Liver (tissue), 9 donors: ENCODE data around the gene NBEAL2. TPM values are rescaled to one million over a fixed set of nuclear protein-coding genes. Genes with fewer than 3 reads are reported as not detected.

ENCODE experiments used
- DNase-seq: peaks from one replicate; pipeline ENCODE4 v3.0.0-alpha.2; 2017; ENCODE audit warnings: low spot score
- H3K27ac ChIP-seq, 2 donors: one replicate each; pipeline ENCODE4 v1.7.0; 2013; ENCODE audit warnings: inconsistent platforms in 2 of 2, low read length in 2 of 2, control low read depth in 1 of 2, low read depth in 1 of 2, mild to moderate bottlenecking in 1 of 2
- H3K27me3 ChIP-seq, 4 donors: one replicate each; pipeline versions ENCODE4 v1.6.1 to v1.7.0; 2013; ENCODE audit warnings: low read length in 3 of 4, inconsistent platforms in 1 of 4, mild to moderate bottlenecking in 1 of 4, moderate library complexity in 1 of 4; ENCODE audit not compliant: control insufficient read depth in 4 of 4, insufficient read depth in 4 of 4
- H3K36me3 ChIP-seq, 4 donors: one replicate each; pipeline versions ENCODE4 v1.6.1 to v1.7.0; 2013; ENCODE audit warnings: low read length in 3 of 4, mild to moderate bottlenecking in 3 of 4, low read depth in 1 of 4, moderate library complexity in 1 of 4; ENCODE audit not compliant: control insufficient read depth in 4 of 4, insufficient read depth in 3 of 4
- H3K4me1 ChIP-seq, 4 donors: one replicate each; pipeline versions ENCODE4 v1.6.1 to v1.7.0; 2013; ENCODE audit warnings: low read length in 3 of 4, mild to moderate bottlenecking in 3 of 4, moderate library complexity in 1 of 4; ENCODE audit not compliant: control insufficient read depth in 4 of 4, insufficient read depth in 4 of 4
- H3K4me3 ChIP-seq, 3 donors: one replicate each; pipeline versions ENCODE4 v1.6.1 to v1.7.0; 2013; ENCODE audit warnings: low read length in 3 of 3, control low read depth in 1 of 3, low read depth in 1 of 3, mild to moderate bottlenecking in 1 of 3
- H3K9ac ChIP-seq, 2 donors: one replicate each; pipeline ENCODE4 v1.7.0; 2013; ENCODE audit warnings: low read length in 2 of 2, mild to moderate bottlenecking in 2 of 2, moderate library complexity in 2 of 2, control low read depth in 1 of 2, low read depth in 1 of 2
- H3K9me3 ChIP-seq, 4 donors: one replicate each; pipeline versions ENCODE4 v1.6.1 to v1.7.0; 2013; ENCODE audit warnings: low read length in 3 of 4; ENCODE audit not compliant: control insufficient read depth in 4 of 4
- EGR1 ChIP-seq, 2 donors: IDR thresholded peaks; 2 replicates each; pipeline ENCODE4 v1.6.1; 2016 to 2018; ENCODE audit warnings: antibody characterized with exemption in 2 of 2, low read depth in 2 of 2
- FOXA1 ChIP-seq: IDR thresholded peaks from 2 replicates; pipeline ENCODE4 v1.6.1; 2016; ENCODE audit warnings: antibody characterized with exemption
- FOXA2 ChIP-seq: IDR thresholded peaks from 2 replicates; pipeline ENCODE4 v1.6.1; 2016; ENCODE audit warnings: antibody characterized with exemption
- GABPA ChIP-seq, 2 donors: IDR thresholded peaks in 1 of 2; conservative IDR thresholded peaks in 1 of 2; 2 replicates each; pipeline ENCODE4 v1.6.1; 2016; ENCODE audit warnings: antibody characterized with exemption in 2 of 2, mild to moderate bottlenecking in 1 of 2, moderate library complexity in 1 of 2
- HNF4A ChIP-seq, 2 donors: conservative IDR thresholded peaks; 2 replicates each; pipeline ENCODE4 v1.6.1; 2016; ENCODE audit warnings: antibody characterized with exemption in 2 of 2, mild to moderate bottlenecking in 2 of 2
- HNF4G ChIP-seq: IDR thresholded peaks from 2 replicates; pipeline ENCODE4 v1.6.1; 2016; ENCODE audit warnings: antibody characterized with exemption
- JUND ChIP-seq, 2 donors: IDR thresholded peaks; 2 replicates each; pipeline ENCODE4 v1.6.1; 2016; ENCODE audit warnings: antibody characterized with exemption in 2 of 2
- NR2F2 ChIP-seq: IDR thresholded peaks from 2 replicates; pipeline ENCODE4 v1.6.1; 2016; ENCODE audit warnings: antibody characterized with exemption
- RAD21 ChIP-seq, 2 donors: IDR thresholded peaks; 2 replicates each; pipeline ENCODE4 v1.6.1; 2016; ENCODE audit warnings: antibody characterized with exemption in 2 of 2, mild to moderate bottlenecking in 2 of 2
- RXRA ChIP-seq, 2 donors: IDR thresholded peaks; 2 replicates each; pipeline ENCODE4 v1.6.1; 2017 to 2018; ENCODE audit warnings: antibody characterized with exemption in 2 of 2, mild to moderate bottlenecking in 1 of 2
- SP1 ChIP-seq: IDR thresholded peaks from 2 replicates; pipeline ENCODE4 v1.6.1; 2018; ENCODE audit warnings: antibody characterized with exemption, mild to moderate bottlenecking
- TAF1 ChIP-seq: conservative IDR thresholded peaks from 2 replicates; pipeline ENCODE4 v1.6.1; 2016; ENCODE audit warnings: antibody characterized with exemption, mild to moderate bottlenecking
- YY1 ChIP-seq: IDR thresholded peaks from 2 replicates; pipeline ENCODE4 v1.6.1; 2016; ENCODE audit warnings: antibody characterized with exemption, mild to moderate bottlenecking
- WGBS: extraction: QIAGEN DNeasy Blood & Tissue Kit; methylation state at CpG from one replicate; pipeline ENCODE4 v1.1.7; 2013; 5-methylcytosine and 5-hydroxymethylcytosine counted together
- polyA plus RNA-seq, 2 donors: library from polyadenylated mRNA; stranded (reverse) in 1 of 2; unstranded in 1 of 2; fragments of 200-250 nt in 1 of 2; fragments of >200 nt in 1 of 2; fragmentation: Nextera tagmentation in 1 of 2; extraction: Ambion mirVana in 1 of 2; gene quantifications; one replicate each; pipeline versions ENCODE4 v1.2.1 to v1.2.3, GENCODE V29; 2013 to 2015
- total RNA-seq, 2 donors: library from RNA; depleted of rRNA; stranded (reverse); fragments of >200 nt; gene quantifications; one replicate each; pipeline ENCODE4 v1.2.3, GENCODE V29; 2014
- TF ChIP-seq, protein P1 (sequence below): IDR thresholded peaks from 2 replicates; pipeline ENCODE4 v1.6.1; 2016; ENCODE audit warnings: antibody characterized with exemption
- TF ChIP-seq, protein P2 (sequence below): IDR thresholded peaks from 2 replicates; pipeline ENCODE4 v1.6.1; 2016; ENCODE audit warnings: antibody characterized with exemption, mild to moderate bottlenecking
- TF ChIP-seq, protein P3 (sequence below): fragments of 150-350 bp; IDR thresholded peaks from 2 replicates; pipeline ENCODE4 v1.5.1; 2017; ENCODE audit warnings: improper control_type of control experiment, low read depth, low read length; ENCODE audit not compliant: missing input control
- TF ChIP-seq, protein P4 (sequence below): IDR thresholded peaks from 2 replicates; pipeline ENCODE4 v1.6.1; 2016; ENCODE audit warnings: antibody characterized with exemption
- TF ChIP-seq, protein P5 (sequence below): IDR thresholded peaks from 2 replicates; pipeline ENCODE4 v1.6.1; 2016; ENCODE audit warnings: antibody characterized with exemption
- donor health status: healthy.
- donor health status: healthy.
- donor health status: healthy.
- donor health status: healthy.
- donor health status: healthy.

NBEAL2 gene
- total and polyA plus RNA-seq, 4 donors: 2.0 to 20.7 (median 7.6) TPM

DNA sequence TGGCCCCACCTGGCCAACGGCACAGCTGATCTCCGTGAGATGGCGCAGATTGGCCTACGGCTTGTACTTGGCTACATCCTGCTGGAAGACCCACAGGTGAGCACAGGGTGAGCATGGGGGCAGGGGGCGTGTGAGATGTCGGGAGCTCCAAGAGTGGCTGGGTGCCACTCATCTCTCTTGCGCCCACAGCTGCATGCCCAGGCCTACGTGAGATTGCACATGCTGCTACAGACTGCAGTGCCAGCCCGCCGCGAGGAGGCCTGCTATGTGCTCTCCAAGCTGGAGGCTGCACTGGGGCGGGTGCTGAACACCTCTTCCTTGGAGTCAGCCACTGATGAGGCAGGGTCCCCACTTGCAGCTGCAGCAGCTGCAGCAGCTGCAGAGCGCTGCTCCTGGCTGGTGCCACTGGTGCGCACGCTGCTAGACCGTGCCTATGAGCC lies 22.3 kb downstream of the NBEAL2 start:
- DNase-seq: no peak
- H3K4me3 ChIP-seq: no peak overlapping the region
- no peak overlapping the region for H3K9ac ChIP-seq
- no peak overlapping the region for H3K27ac ChIP-seq
- peaks cover 0 to 5% (median 1%) of the 10 kb centered on the region in 4 donors for H3K4me1 ChIP-seq
- TF ChIP-seq NR2F2: no peak
- TF ChIP-seq, protein P1, sequence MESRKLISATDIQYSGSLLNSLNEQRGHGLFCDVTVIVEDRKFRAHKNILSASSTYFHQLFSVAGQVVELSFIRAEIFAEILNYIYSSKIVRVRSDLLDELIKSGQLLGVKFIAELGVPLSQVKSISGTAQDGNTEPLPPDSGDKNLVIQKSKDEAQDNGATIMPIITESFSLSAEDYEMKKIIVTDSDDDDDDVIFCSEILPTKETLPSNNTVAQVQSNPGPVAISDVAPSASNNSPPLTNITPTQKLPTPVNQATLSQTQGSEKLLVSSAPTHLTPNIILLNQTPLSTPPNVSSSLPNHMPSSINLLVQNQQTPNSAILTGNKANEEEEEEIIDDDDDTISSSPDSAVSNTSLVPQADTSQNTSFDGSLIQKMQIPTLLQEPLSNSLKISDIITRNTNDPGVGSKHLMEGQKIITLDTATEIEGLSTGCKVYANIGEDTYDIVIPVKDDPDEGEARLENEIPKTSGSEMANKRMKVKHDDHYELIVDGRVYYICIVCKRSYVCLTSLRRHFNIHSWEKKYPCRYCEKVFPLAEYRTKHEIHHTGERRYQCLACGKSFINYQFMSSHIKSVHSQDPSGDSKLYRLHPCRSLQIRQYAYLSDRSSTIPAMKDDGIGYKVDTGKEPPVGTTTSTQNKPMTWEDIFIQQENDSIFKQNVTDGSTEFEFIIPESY: no peak
- TF ChIP-seq JUND (IDR thresholded peaks at IDR 0.05): no peak
- TF ChIP-seq FOXA1: no peak
- TF ChIP-seq SP1: no peak
- no peak for TF ChIP-seq HNF4A (conservative IDR thresholded peaks at IDR 0.05)
- no peak for TF ChIP-seq EGR1 (IDR thresholded peaks at IDR 0.05; ENCODE audit: low read depth in 2 of 2)
- no peak for TF ChIP-seq HNF4G
- TF ChIP-seq, protein P2, sequence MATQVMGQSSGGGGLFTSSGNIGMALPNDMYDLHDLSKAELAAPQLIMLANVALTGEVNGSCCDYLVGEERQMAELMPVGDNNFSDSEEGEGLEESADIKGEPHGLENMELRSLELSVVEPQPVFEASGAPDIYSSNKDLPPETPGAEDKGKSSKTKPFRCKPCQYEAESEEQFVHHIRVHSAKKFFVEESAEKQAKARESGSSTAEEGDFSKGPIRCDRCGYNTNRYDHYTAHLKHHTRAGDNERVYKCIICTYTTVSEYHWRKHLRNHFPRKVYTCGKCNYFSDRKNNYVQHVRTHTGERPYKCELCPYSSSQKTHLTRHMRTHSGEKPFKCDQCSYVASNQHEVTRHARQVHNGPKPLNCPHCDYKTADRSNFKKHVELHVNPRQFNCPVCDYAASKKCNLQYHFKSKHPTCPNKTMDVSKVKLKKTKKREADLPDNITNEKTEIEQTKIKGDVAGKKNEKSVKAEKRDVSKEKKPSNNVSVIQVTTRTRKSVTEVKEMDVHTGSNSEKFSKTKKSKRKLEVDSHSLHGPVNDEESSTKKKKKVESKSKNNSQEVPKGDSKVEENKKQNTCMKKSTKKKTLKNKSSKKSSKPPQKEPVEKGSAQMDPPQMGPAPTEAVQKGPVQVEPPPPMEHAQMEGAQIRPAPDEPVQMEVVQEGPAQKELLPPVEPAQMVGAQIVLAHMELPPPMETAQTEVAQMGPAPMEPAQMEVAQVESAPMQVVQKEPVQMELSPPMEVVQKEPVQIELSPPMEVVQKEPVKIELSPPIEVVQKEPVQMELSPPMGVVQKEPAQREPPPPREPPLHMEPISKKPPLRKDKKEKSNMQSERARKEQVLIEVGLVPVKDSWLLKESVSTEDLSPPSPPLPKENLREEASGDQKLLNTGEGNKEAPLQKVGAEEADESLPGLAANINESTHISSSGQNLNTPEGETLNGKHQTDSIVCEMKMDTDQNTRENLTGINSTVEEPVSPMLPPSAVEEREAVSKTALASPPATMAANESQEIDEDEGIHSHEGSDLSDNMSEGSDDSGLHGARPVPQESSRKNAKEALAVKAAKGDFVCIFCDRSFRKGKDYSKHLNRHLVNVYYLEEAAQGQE: no peak
- no peak for TF ChIP-seq RXRA (IDR thresholded peaks at IDR 0.05)
- TF ChIP-seq FOXA2: no peak
- TF ChIP-seq RAD21 (IDR thresholded peaks at IDR 0.05): no peak
- TF ChIP-seq, protein P3, sequence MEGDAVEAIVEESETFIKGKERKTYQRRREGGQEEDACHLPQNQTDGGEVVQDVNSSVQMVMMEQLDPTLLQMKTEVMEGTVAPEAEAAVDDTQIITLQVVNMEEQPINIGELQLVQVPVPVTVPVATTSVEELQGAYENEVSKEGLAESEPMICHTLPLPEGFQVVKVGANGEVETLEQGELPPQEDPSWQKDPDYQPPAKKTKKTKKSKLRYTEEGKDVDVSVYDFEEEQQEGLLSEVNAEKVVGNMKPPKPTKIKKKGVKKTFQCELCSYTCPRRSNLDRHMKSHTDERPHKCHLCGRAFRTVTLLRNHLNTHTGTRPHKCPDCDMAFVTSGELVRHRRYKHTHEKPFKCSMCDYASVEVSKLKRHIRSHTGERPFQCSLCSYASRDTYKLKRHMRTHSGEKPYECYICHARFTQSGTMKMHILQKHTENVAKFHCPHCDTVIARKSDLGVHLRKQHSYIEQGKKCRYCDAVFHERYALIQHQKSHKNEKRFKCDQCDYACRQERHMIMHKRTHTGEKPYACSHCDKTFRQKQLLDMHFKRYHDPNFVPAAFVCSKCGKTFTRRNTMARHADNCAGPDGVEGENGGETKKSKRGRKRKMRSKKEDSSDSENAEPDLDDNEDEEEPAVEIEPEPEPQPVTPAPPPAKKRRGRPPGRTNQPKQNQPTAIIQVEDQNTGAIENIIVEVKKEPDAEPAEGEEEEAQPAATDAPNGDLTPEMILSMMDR: no peak
- no peak for TF ChIP-seq GABPA (IDR thresholded peaks at IDR 0.05 in 1 of 2, conservative IDR thresholded peaks at IDR 0.05 in 1 of 2)
- TF ChIP-seq, protein P4, sequence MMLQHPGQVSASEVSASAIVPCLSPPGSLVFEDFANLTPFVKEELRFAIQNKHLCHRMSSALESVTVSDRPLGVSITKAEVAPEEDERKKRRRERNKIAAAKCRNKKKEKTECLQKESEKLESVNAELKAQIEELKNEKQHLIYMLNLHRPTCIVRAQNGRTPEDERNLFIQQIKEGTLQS: no peak
- no peak for TF ChIP-seq YY1
- TF ChIP-seq TAF1: no peak
- TF ChIP-seq, protein P5, sequence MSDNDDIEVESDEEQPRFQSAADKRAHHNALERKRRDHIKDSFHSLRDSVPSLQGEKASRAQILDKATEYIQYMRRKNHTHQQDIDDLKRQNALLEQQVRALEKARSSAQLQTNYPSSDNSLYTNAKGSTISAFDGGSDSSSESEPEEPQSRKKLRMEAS: no peak
- no peaks in the 10 kb centered on the region for H3K9me3 ChIP-seq
- H3K36me3 ChIP-seq: peaks cover 0 to 43% (median 8%) of the 10 kb centered on the region in 4 donors
- WGBS: 97% methylated on average over 16 of the region's 16 CpGs
- H3K27me3 ChIP-seq: no peaks in the 10 kb centered on the region
